Measurements from ENCODE around the gene EGFR.
A peak's percentile ranks its signal among the peaks of the same experiment; 100 is the strongest.

Gene EGFR

GRCh38 chr7:55127622-55128081, 108.8 kb downstream of the EGFR start:
- DNase-seq (ENCODE audit: low spot score) = no peak

DNA sequence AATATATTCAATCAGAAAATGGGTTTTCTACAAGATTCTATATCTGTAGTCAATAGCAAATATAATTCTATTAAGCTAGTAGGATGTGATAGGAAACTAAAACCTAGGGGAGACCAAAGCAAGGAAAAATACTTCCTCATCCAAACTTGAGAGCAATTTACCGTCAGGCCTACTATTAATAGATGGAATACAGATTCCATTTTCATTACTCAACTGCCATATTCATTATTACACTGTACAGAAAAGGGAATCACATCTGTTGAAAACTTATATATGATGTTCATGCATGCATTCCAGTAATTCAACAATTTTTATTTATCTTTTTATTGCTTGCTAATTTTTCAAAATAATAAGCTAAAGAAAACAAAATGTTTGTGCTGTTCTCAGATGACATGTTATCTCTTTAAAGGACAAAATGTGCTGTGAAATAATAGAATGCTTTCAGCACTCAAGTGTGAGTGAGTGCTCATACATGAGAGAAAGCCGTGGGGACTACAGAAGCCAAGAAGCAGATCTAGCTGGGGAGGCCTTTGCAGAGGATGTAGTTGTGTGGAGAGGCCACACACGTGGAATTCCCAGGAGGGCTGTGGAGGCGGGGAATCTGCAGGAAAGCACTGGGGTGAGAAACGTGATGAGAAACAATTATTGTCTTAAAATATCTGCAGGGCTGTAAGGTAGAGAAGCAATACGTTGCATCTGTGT, 110.0 kb downstream of the EGFR start:
- DNase-seq (ENCODE audit: low spot score) = no peak

GRCh38 chr7:55129541-55130394, 111.0 kb downstream of the EGFR start:
- no peak for DNase-seq (ENCODE audit: low spot score)

DNA sequence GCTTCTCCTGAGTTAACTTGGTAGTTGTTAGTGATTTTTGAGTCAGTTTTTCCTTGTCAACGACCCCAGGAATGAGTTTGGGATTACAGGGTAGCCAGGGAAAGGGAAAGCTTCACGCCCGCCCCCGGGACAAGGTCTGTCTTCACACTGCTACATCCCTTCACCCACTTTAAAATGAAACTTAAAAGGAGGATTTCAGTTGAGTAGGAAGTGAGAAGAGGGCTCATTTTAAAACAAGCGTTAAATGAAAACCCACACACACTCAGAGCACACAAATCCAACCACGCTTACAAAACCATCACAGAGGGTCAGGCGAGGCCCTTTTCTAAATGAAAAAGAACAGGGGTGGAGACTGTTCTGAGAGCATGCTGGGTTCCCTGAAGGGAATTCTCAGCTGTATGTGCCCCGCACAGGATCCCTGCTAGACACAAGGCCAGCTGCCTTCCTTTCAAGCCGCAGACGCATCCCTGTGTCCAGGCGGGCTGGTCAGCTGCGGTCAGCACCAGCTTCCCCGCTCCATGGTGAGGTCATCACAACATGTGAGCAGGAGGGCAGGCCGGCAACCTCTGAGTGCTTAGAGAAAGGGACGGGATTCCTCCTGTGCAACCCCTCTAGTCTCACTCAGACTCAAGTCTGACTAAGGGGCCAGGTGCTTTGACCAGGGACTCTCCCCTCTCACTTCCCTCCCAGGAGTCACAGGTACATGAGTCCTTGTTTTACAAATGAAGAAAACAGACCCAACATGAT, 111.8 kb downstream of the EGFR start:
- DNase-seq (ENCODE audit: low spot score) = no peak

DNA sequence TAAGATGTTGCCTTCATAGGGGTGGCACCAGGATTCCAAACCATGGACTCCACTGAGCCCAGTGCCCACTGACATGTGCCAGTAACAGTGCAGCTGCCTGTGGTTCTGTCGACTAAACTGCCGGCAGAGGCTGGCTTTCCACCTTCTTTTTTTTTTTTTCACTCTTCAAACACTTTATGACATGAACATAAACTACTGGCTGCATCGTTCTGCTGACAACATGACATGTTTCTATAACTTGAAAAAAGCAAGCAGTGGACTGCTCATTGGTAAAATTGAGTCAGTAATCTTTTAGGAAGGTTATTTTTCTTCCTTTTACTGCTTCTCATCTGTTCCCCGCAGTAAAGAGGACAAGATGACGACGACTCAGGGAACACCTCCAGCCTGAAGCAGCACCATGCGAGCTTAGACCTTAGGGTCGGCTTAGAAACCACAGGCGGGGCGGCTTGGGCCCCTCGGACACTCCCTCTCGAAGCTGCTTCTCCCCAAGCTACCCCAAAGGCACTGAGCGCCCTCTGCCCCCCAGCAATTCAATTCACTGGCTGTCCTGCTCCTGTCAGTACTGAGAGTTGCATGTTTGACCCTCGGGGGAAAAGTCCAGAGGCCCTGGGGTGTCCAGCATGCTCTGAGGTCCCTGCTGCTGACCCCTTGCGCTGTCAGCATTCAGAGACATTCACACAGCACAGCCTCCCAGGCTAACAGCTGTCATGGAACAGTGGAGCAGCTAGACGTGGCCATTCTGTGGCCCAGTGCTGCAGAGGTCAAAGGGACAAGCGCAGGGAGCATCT, 112.5 kb downstream of the EGFR start:
- no peak for DNase-seq (ENCODE audit: low spot score)

DNA sequence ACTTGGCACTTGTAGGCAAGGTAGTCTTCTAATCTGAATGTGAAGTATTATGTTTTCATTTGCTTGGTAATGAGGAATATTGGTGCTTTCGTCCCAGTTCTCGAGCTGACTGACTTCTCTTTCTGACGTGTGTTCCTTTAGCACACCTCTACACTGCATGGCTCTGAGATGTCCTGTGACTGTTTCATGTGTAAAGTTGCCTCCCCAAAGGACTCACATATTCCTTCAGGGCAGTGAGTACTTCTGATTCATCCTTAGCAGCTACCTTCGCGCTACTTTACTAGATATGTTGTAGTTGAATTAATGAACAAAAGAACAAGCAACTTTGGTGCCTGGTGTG, 113.7 kb downstream of the EGFR start:
- no peak for DNase-seq (ENCODE audit: low spot score)

DNA sequence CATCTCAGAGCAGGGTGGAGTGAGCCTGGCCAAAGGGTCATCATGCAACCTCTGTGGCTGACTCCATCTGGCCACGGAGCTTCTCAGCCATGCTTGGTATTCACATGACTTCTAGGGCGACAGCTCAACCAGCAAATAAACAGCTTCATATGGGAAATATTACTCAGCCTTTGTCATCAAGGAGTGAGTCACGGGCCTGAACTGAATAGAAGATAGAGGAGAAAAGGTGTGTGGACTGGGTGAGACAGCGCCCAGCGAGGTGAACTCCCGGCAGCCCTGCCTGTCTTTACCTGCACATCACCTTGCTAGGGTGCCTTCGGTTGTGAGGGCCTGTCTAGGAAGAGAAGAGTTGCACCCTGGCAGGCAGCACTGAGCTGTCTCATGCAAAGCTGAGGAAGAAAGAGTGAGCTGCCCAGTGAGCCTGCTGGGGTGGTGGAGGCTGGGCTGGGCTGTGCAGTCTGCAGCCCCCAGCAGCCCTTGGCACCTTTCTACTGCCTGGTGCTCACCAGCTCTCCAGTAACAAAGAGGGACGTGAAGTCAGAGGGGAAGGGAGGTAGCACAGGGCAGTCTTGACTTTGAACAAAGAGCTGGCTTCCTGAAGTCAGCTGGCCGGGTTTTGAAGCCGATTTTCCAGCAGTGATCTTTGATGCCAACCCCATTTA, 114.2 kb downstream of the EGFR start:
- no peak for DNase-seq (ENCODE audit: low spot score)

DNA sequence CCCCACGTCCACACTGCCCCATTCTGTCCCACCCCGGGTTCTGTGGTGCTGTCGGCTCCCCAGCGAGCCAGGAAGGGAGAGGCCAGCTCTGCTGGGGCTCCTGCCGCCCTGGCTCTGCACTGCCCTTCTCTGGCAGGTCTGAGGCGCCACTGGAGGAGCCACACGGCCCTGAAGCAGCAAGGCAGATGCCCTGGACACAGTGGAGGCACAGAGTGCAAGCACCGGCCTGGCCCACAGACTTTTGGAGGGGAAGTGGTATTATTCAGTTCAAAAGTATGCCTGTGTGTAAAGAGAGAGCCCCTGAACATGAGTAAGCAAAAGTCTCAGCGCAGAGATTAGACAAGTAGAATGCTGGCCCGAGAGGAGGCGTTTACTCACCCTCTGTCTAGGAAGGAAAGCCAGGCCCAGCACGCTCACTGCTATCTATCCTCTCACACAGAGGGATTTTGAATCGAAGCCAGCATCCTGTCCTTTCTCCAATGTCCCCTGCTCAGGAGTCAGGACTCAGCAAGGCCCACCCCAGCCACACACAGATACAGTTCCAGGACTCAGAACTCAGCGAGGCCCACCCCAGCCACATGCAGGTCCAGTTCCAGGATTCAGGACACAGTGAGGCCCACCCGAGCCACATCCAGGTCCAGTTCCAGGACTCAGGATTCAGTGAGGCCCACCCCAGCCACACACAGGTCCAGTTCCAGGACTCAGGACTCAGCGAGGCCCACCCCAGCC, 115.0 kb downstream of the EGFR start:
- DNase-seq (ENCODE audit: low spot score) = no peak

- no peak for DNase-seq (ENCODE audit: low spot score)
Measured at GRCh38 chr7:55134359-55134725, 115.5 kb downstream of the EGFR start.

DNA sequence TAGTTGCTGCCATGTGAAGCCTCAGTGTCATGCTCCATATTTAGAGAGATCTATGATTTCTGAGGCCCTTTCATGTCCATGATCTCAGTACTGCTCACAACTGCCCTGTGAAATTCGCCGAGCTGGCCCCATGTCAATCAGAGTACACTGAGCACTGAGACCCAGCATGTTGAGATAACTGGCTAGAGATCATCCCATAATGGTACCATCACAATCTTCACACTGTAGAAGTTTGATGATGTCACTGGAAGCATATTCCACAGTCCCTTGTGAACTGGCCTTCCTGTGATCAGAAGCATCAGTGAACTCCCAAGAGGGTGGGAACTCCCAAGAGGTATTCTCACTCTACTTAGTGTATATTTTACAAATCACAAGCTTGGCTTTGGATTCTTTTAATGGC, 116.0 kb downstream of the EGFR start:
- no peak for DNase-seq (ENCODE audit: low spot score)

DNA sequence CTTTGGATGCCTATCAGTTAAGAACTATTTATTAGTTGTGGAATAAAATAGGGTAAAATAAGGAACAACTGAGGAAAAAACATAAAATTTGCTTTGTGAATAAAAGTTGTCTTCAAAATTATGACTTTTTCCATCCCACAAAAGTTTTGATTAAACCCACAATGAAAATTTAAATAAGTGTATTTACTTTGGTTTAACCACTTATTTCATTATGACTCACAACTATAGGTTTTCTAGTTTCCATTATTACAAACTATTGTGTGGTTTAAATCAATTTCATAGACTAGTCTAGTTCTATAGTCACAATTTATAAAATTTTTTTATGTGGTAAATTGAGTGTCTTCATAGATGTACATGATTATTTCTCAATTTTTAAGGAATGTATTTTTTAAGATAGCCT, 116.6 kb downstream of the EGFR start:
- no peak for DNase-seq (ENCODE audit: low spot score)

- no peak for DNase-seq (ENCODE audit: low spot score)
Measured at GRCh38 chr7:55138663-55139062, 119.8 kb downstream of the EGFR start.

- DNase-seq (ENCODE audit: low spot score) = no peak
Measured at GRCh38 chr7:55140221-55140940, 121.6 kb downstream of the EGFR start.

GRCh38 chr7:55140941-55141278, 122.1 kb downstream of the EGFR start:
- no peak for DNase-seq (ENCODE audit: low spot score)

DNA sequence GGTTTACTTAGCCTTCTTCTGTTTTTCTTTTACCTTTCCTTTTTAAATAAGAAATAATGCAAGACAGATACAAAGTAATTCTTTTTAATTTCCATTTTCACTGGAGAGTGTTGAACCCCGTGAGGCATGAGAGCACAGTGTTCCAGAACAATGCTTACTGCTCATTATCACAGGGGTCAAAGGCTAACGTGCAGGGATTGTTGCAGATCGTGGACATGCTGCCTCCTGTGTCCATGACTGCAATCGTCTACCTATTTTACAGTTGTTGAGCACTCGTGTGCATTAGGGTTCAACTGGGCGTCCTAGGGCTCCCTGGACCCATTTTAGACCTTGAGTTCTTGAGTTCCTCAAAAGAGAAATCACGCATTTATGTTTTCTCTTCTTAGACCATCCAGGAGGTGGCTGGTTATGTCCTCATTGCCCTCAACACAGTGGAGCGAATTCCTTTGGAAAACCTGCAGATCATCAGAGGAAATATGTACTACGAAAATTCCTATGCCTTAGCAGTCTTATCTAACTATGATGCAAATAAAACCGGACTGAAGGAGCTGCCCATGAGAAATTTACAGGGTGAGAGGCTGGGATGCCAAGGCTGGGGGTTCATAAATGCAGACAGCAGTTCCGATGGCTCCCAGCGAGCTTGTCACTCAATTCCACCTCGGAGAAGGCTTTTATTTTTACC, 124.2 kb downstream of the EGFR start:
- DNase-seq (ENCODE audit: low spot score) = no peak

DNA sequence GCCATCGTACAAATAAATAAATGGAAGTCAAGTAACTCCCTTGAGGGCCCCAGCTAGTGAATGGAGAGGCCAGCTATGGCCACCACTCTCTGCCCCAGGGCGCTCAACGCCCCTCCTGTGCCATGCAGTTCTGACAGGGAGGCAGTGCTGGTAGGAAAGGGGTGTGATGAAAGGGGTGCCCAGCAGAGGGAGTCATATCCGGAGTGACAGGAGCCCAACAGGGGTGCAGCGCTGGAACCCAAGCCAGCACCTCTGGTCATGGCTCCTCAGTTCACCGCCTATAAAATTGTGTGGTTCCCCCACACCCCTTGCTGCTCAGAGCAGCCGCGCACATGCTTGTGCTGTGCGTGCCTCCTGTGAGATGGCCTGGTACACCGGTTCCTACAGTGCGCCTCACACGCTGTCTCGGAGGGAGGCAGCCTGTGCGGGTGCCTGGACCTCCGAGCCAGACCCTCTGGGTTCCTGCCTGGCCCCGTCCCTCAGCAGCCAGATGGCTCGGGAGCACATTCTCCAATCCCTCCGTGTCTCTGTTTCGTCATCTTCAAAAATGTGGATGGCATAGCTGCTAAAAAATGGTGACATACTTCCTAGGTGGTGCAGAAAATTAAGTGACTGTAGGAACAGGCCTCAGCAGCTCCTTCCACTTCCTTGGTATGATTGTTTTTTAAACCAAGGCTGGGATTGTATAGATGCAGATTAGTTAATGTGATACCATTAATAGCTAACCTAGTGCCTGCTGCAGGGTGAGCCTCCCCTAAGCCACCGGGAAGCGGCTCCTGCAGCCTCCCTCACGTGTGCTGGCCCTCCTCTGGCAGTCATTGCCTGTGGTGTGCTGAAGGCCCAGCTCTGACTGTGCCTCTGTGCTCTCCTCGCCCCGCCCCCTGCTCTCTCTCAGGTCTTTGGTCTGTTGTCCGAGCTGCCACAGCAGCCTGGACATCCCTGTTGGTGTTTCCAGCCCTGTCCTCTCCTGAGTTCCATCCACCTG, 125.8 kb downstream of the EGFR start:
- peak; percentile 54 for DNase-seq (ENCODE audit: low spot score)

- DNase-seq (ENCODE audit: low spot score) = no peak
Measured at GRCh38 chr7:55145606-55146005, 126.8 kb downstream of the EGFR start.

- no peak for DNase-seq (ENCODE audit: low spot score)
Measured at GRCh38 chr7:55147101-55147500, 128.3 kb downstream of the EGFR start.

DNA sequence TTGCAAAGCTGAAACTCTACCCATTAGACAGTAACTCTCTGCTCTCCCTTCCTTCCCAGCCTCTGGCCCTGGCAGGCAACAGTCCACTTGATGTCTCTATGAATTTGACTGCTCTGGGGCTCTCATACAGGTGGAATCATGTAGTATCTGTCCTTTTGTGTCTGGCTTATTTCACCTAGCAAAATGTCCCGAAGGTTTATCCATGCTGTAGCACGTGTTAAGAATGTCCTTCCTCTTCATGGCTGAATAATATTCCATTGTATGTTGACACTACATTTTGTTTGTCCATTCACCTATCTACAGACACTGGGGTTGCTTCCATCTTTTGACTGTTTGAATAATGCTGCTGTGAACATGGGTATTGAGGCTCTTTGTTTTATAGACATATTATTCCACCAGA, 128.9 kb downstream of the EGFR start:
- no peak for DNase-seq (ENCODE audit: low spot score)
